Measurements from ENCODE around the gene RPS17. TPM values are rescaled to one million over a fixed set of nuclear protein-coding genes. Genes with fewer than 3 reads are reported as not detected.

RPS17 gene
- total RNA-seq, 1 donor from 2014 or later: 3,589 TPM

DNA sequence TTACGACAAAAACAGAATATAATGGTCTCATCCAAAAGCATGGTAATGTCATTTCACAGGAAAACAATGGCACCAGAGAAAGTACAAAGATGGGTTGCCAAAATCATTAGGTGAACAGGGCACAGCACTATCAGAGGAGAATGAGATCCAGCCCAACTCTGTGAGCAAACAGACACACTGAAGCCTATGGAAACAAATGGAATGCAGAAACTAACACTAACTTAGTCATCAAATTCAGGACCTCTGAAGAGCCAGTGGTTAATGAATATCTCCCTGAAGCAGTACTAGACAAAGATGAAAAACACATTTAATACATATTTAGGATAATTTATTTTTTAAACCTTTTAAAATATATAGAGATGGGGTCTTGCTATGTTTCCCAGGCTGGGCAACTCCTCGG, 14.6 kb upstream of the RPS17 start:
- no peaks in the 10 kb centered on the region for H3K36me3 Mint-ChIP-seq
- H3K27ac ChIP-seq: no peak overlapping the region
- H3K4me1 ChIP-seq: no peaks in the 10 kb centered on the region
- DNase-seq (ENCODE audit: low spot score): no peak
- peaks cover 2% of the 10 kb centered on the region for H3K4me1 Mint-ChIP-seq
- no peak overlapping the region for H3K4me2 ChIP-seq
- no peak overlapping the region for H2AFZ ChIP-seq (replicated peaks)
- H3K4me3 Mint-ChIP-seq: no peak overlapping the region
- no peaks in the 10 kb centered on the region for H3K36me3 ChIP-seq
- H3K4me3 ChIP-seq: no peak overlapping the region
- H3K9ac ChIP-seq: no peak overlapping the region
- no peaks in the 10 kb centered on the region for H3K9me3 Mint-ChIP-seq
- H3K27ac Mint-ChIP-seq: no peak overlapping the region
- no peaks in the 10 kb centered on the region for H3K79me2 ChIP-seq (ENCODE audit: low read depth)
- TF ChIP-seq, protein P1, sequence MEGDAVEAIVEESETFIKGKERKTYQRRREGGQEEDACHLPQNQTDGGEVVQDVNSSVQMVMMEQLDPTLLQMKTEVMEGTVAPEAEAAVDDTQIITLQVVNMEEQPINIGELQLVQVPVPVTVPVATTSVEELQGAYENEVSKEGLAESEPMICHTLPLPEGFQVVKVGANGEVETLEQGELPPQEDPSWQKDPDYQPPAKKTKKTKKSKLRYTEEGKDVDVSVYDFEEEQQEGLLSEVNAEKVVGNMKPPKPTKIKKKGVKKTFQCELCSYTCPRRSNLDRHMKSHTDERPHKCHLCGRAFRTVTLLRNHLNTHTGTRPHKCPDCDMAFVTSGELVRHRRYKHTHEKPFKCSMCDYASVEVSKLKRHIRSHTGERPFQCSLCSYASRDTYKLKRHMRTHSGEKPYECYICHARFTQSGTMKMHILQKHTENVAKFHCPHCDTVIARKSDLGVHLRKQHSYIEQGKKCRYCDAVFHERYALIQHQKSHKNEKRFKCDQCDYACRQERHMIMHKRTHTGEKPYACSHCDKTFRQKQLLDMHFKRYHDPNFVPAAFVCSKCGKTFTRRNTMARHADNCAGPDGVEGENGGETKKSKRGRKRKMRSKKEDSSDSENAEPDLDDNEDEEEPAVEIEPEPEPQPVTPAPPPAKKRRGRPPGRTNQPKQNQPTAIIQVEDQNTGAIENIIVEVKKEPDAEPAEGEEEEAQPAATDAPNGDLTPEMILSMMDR (IDR thresholded peaks at IDR 0.05): no peak
- no peak for TF ChIP-seq EZH2 (IDR thresholded peaks at IDR 0.05)
- peaks cover 8% of the 10 kb centered on the region for H3K27me3 Mint-ChIP-seq (ENCODE audit: insufficient read depth, low read depth)
- H4K20me1 ChIP-seq (ENCODE audit: low read depth): no peaks in the 10 kb centered on the region
- H3F3A ChIP-seq (ENCODE audit: low read depth): no peaks in the 10 kb centered on the region
- H3K9me3 ChIP-seq (ENCODE audit: low read depth): no peaks in the 10 kb centered on the region
- H3K27me3 ChIP-seq: no peaks in the 10 kb centered on the region

DNA sequence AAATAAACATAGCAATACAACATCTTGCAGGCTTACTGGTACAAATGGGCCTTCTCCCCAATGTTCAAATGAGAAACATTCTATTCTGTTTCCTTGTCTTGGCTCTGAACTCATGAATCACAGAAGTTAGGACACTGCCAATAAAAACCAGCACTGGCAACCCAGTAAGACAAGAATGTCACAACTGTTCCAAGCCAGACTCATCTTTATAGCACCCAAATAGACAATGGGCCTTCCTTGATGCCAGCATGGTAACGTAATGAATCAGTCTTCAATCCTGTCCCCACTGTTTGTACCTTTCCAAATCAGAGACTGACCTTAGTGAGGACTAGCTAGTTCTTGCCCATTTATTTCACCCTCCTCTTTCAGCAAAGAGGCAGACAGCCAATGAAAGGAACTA, 14.1 kb upstream of the RPS17 start:
- Histone ChIP-seq H3K4me3 (no peak overlapping the region), H3K4me1 (no peaks in the 10 kb centered on the region), H3K4me2 (no peak overlapping the region), H3K36me3 (no peaks in the 10 kb centered on the region), H4K20me1 (ENCODE audit: low read depth) (no peaks in the 10 kb centered on the region), H3K79me2 (ENCODE audit: low read depth) (no peaks in the 10 kb centered on the region), H3K27me3 (no peaks in the 10 kb centered on the region), H3F3A (ENCODE audit: low read depth) (no peaks in the 10 kb centered on the region), H2AFZ (replicated peaks) (no peak overlapping the region), H3K9ac (no peak overlapping the region), H3K9me3 (ENCODE audit: low read depth) (no peaks in the 10 kb centered on the region), H3K27ac (no peak overlapping the region)
- Mint-ChIP-seq H3K4me3 (no peak overlapping the region), H3K27me3 (ENCODE audit: insufficient read depth, low read depth) (peaks cover 8% of the 10 kb centered on the region), H3K4me1 (peaks cover 2% of the 10 kb centered on the region), H3K27ac (no peak overlapping the region), H3K9me3 (no peaks in the 10 kb centered on the region), H3K36me3 (no peaks in the 10 kb centered on the region)
- no peak for DNase-seq (ENCODE audit: low spot score)
- TF ChIP-seq EZH2 (IDR thresholded peaks at IDR 0.05): no peak
- TF ChIP-seq EZH2phosphoT487 (IDR thresholded peaks at IDR 0.05): no peak
- TF ChIP-seq, protein P1 (IDR thresholded peaks at IDR 0.05): no peak

DNA sequence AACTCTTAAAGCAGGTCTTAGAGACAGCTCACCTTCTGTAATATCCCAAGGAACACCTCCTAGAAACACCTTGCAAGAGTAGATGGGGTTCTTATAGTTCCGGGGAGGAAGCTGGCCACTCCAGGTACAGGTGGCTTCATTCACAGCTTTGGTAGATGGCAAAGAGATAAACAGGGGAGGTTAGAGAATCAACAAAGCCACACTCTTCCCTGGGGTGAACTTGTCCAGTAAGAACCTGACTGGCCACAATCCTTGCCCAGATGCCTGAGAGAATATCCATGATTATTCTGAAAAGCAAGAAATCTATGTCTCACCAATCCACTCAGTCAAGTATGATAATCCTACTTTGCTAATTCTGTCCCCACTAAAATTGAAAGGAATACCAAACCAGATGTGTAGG, 13.6 kb upstream of the RPS17 start:
- Mint-ChIP-seq H3K4me1 (peaks cover 2% of the 10 kb centered on the region), H3K4me3 (no peak overlapping the region), H3K36me3 (no peaks in the 10 kb centered on the region), H3K27ac (no peak overlapping the region), H3K9me3 (no peaks in the 10 kb centered on the region), H3K27me3 (ENCODE audit: insufficient read depth, low read depth) (peaks cover 8% of the 10 kb centered on the region)
- TF ChIP-seq EZH2phosphoT487 (IDR thresholded peaks at IDR 0.05) (no peak), EZH2 (IDR thresholded peaks at IDR 0.05) (no peak)
- TF ChIP-seq, protein P1 (IDR thresholded peaks at IDR 0.05): no peak
- DNase-seq (ENCODE audit: low spot score): no peak
- Histone ChIP-seq H3K4me1 (no peaks in the 10 kb centered on the region), H3K9me3 (ENCODE audit: low read depth) (no peaks in the 10 kb centered on the region), H3K9ac (no peak overlapping the region), H3F3A (ENCODE audit: low read depth) (no peaks in the 10 kb centered on the region), H3K4me3 (no peak overlapping the region), H3K36me3 (no peaks in the 10 kb centered on the region), H2AFZ (replicated peaks) (no peak overlapping the region), H3K27me3 (no peaks in the 10 kb centered on the region), H3K27ac (no peak overlapping the region), H4K20me1 (ENCODE audit: low read depth) (no peaks in the 10 kb centered on the region), H3K4me2 (no peak overlapping the region), H3K79me2 (ENCODE audit: low read depth) (no peaks in the 10 kb centered on the region)

DNA sequence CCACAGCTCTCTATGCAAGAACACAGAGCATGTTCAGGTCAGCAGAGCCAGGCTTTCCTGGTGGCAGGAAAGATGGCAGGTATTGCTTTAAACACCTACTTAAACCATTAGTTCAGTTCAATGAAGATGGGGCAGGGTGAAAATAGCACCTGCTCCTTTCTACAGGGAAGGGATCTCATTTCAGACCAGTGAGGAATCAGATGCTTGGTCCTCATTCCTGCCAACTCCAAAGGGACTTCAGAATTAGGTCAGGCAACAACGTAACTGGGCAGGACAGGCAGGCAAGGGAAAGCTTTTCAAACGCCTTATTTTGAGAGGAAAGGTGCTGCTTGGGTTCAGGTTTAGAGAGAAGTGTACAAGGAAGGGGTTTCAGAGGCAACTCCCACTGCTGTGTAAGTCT, 12.6 kb upstream of the RPS17 start:
- H3K4me3 Mint-ChIP-seq: no peak overlapping the region
- H3K27me3 ChIP-seq: no peaks in the 10 kb centered on the region
- no peak overlapping the region for H3K9ac ChIP-seq
- no peaks in the 10 kb centered on the region for H3K9me3 Mint-ChIP-seq
- peaks cover under 1% of the 10 kb centered on the region for H3K4me1 Mint-ChIP-seq
- no peak for DNase-seq (ENCODE audit: low spot score)
- no peaks in the 10 kb centered on the region for H3K79me2 ChIP-seq (ENCODE audit: low read depth)
- H3K27ac ChIP-seq: no peak overlapping the region
- no peak overlapping the region for H2AFZ ChIP-seq (replicated peaks)
- H3K27ac Mint-ChIP-seq: no peak overlapping the region
- no peak overlapping the region for H3K4me3 ChIP-seq
- H4K20me1 ChIP-seq (ENCODE audit: low read depth): no peaks in the 10 kb centered on the region
- no peaks in the 10 kb centered on the region for H3F3A ChIP-seq (ENCODE audit: low read depth)
- H3K9me3 ChIP-seq (ENCODE audit: low read depth): no peaks in the 10 kb centered on the region
- no peaks in the 10 kb centered on the region for H3K36me3 ChIP-seq
- H3K4me2 ChIP-seq: no peak overlapping the region
- peaks cover 8% of the 10 kb centered on the region for H3K27me3 Mint-ChIP-seq (ENCODE audit: insufficient read depth, low read depth)
- H3K36me3 Mint-ChIP-seq: no peaks in the 10 kb centered on the region
- TF ChIP-seq EZH2phosphoT487 (IDR thresholded peaks at IDR 0.05) (no peak), EZH2 (IDR thresholded peaks at IDR 0.05) (no peak)
- H3K4me1 ChIP-seq: no peaks in the 10 kb centered on the region
